HL-60 (cell line): Measurements from ENCODE around the gene TAF6L.
"Not testable (repeated sequence)": the region's sequence is repeated elsewhere in the genome, so short reads cannot be mapped to it uniquely, and the experiment has no call there.

Source experiments
- DNase-seq, 2 experiments: peaks; one replicate each; pipeline ENCODE4 v3.0.0-alpha.2; 2010 to 2020; ENCODE audit warnings: low read depth in 1 of 2, low spot score in 1 of 2
- H3K27ac ChIP-seq: fragments of 250-450 bp; sonication (Bioruptor Pico); replicated peaks from 2 replicates; pipeline ENCODE4 v1.5.1; 2020; ENCODE audit warnings: mild to moderate bottlenecking, moderate library complexity
- H3K27me3 ChIP-seq: fragments of 250-450 bp; sonication (Bioruptor Pico); 2 replicates; pipeline ENCODE4 v1.5.1; 2021; ENCODE audit warnings: mild to moderate bottlenecking, moderate library complexity; ENCODE audit not compliant: insufficient read depth, poor library complexity, severe bottlenecking
- H3K4me3 ChIP-seq: replicated peaks from 2 replicates; pipeline ENCODE4 v1.5.1; 2011; ENCODE audit warnings: mild to moderate bottlenecking, control low read depth, low read length; ENCODE audit not compliant: insufficient read depth
- CTCF ChIP-seq: IDR thresholded peaks from one replicate; pipeline ENCODE4 v1.5.1; 2011; ENCODE audit warnings: low read length, control low read depth, inconsistent platforms; ENCODE audit not compliant: insufficient read depth
- GABPA ChIP-seq: IDR thresholded peaks from 2 replicates; pipeline ENCODE4 v1.6.1; 2012; ENCODE audit warnings: low read depth
- POLR2AphosphoS5 ChIP-seq: IDR thresholded peaks from 2 replicates; pipeline ENCODE4 v1.6.1; 2012; ENCODE audit warnings: low read depth
- SPI1 ChIP-seq: IDR thresholded peaks from 2 replicates; pipeline ENCODE4 v1.6.1; 2012; ENCODE audit warnings: low read depth, mild to moderate bottlenecking, borderline replicate concordance
- TF ChIP-seq, protein P1 (sequence below): IDR thresholded peaks from 2 replicates; pipeline ENCODE4 v1.6.1; 2012; ENCODE audit warnings: low read depth; ENCODE audit not compliant: insufficient replicate concordance

TAF6L gene

DNA sequence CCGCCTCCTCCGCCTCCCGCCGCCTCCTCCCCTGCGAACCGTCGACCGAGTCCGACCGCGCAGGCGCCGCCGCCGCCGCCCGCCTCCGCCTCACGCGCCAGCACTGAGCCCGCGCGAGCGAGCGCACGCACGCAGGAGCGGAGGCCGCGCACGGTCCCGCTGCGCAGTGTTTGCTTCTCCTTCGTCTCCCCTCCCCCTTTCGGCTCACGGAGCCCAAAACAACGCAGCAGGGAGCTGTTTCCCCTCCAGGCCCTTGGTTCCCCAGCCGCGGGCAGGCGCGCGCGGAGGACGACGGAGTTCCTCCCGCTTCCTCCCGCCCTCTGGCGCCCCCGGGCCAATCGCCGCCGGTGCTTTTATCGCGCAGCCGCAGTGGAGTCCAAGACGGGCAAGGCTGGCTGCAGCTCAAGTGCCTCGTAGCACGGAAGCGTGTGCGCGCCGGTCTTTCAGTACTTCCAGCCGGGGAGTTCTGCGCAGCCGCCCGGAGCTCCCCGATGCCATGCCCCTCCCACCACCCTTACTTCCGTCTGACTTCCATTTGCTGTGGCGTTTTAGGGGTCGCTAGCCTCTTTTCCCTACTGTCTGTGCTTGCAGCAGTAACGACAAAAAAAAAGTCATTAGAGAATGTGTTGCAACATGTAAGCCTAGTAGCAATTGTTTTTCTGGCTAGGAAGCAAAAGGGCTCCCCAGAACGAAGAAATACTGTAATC, 43.9 kb upstream of the TAF6L start, which contains the start of gene HNRNPUL2:
Gene HNRNPUL2 (minus strand): TSS at position 293 of the 707 bp plus-strand sequence. CDS start 301 bp downstream, outside the sequence.
- TF ChIP-seq CTCF (no peak), GABPA (0 out of 2 replicates have a peak, but pooled peaks have one; percentile 33), SPI1 (peak; percentile 80; the same call in 1 of the 2 replicates), POLR2AphosphoS5 (peak; percentile 93)
- TF ChIP-seq, protein P1, sequence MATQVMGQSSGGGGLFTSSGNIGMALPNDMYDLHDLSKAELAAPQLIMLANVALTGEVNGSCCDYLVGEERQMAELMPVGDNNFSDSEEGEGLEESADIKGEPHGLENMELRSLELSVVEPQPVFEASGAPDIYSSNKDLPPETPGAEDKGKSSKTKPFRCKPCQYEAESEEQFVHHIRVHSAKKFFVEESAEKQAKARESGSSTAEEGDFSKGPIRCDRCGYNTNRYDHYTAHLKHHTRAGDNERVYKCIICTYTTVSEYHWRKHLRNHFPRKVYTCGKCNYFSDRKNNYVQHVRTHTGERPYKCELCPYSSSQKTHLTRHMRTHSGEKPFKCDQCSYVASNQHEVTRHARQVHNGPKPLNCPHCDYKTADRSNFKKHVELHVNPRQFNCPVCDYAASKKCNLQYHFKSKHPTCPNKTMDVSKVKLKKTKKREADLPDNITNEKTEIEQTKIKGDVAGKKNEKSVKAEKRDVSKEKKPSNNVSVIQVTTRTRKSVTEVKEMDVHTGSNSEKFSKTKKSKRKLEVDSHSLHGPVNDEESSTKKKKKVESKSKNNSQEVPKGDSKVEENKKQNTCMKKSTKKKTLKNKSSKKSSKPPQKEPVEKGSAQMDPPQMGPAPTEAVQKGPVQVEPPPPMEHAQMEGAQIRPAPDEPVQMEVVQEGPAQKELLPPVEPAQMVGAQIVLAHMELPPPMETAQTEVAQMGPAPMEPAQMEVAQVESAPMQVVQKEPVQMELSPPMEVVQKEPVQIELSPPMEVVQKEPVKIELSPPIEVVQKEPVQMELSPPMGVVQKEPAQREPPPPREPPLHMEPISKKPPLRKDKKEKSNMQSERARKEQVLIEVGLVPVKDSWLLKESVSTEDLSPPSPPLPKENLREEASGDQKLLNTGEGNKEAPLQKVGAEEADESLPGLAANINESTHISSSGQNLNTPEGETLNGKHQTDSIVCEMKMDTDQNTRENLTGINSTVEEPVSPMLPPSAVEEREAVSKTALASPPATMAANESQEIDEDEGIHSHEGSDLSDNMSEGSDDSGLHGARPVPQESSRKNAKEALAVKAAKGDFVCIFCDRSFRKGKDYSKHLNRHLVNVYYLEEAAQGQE, result peak; percentile 41
- peak; percentile 99 for DNase-seq
- peak within 1 kb of the TSS; percentile 93 for H3K4me3 ChIP-seq
- H3K27me3 ChIP-seq, result no peaks in the 10 kb centered on the region
- H3K27ac ChIP-seq, result peak within 1 kb of the TSS; percentile 89

DNA sequence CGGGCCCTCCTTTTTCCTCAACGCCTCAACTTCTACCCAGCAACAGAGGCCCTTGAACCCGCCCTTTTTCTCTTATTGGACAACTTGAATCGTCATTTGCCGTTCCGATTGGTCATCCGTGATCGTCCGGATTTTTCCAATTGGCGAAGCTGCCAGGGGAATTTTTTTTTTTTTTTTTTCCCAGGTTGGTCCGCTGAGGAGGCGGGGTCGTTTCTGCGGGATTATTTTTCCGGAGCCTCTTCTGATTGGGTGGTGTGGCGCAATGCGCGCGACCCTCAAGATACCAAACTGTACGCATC, 43.4 kb upstream of the TAF6L start:
- Histone ChIP-seq H3K27ac (peak overlapping the region; percentile 89), H3K4me3 (peak overlapping the region; percentile 73), H3K27me3 (no peaks in the 10 kb centered on the region)
- TF ChIP-seq CTCF (no peak), GABPA (no peak), SPI1 (no peak), POLR2AphosphoS5 (no peak)
- TF ChIP-seq, protein P1, result no peak
- peak; percentile 88 to 97 for DNase-seq

GRCh38 chr11:62728171-62728988, 42.8 kb upstream of the TAF6L start, which contains the start of gene TTC9C:
TTC9C (plus strand) TSS chr11:62728486; CDS start chr11:62728849, 363 bp downstream.
- Histone ChIP-seq H3K27me3 (no peaks in the 10 kb centered on the region), H3K27ac (peak within 1 kb of the TSS; percentile 89), H3K4me3 (peak within 1 kb of the TSS; percentile 93)
- TF ChIP-seq CTCF (no peak), POLR2AphosphoS5 (peak; percentile 66; the same call in 1 of the 2 replicates), SPI1 (peak; percentile 63), GABPA (peak; percentile 91)
- TF ChIP-seq, protein P1, result no peak
- DNase-seq, result peak; percentile 84 to 89

DNA sequence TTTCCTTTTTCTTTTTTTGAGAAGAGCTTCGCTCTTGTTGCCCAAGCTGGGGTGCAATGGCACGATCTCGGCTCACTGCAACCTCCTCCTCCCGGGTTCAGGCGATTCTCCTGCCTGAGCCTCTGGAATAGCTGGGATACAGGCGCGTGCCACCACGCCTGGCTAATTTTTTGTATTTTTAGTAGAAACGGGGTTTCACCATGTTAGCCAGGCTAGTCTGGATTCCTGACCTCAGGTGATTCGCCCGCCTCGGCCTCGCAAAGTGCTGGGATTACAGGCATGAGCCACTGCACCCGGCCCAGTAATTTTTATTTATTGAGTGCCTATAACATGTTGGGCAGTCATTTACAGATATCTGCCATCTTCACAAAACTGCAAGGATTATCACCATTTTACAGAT, 41.1 kb upstream of the TAF6L start:
- H3K27ac ChIP-seq, DNase-seq, H3K27me3 ChIP-seq, H3K4me3 ChIP-seq: not testable (repeated sequence)
